HG03280 (cell line): Measurements from ENCODE around the gene DTNB.

Source experiments
- ATAC-seq: cut with Tn5 transposase; IDR thresholded peaks from one replicate; pipeline ENCODE4 v1.9.1; 2021; ENCODE audit warnings: mild to moderate bottlenecking, moderate library complexity; ENCODE audit not compliant: unreplicated experiment

DTNB gene

DNA sequence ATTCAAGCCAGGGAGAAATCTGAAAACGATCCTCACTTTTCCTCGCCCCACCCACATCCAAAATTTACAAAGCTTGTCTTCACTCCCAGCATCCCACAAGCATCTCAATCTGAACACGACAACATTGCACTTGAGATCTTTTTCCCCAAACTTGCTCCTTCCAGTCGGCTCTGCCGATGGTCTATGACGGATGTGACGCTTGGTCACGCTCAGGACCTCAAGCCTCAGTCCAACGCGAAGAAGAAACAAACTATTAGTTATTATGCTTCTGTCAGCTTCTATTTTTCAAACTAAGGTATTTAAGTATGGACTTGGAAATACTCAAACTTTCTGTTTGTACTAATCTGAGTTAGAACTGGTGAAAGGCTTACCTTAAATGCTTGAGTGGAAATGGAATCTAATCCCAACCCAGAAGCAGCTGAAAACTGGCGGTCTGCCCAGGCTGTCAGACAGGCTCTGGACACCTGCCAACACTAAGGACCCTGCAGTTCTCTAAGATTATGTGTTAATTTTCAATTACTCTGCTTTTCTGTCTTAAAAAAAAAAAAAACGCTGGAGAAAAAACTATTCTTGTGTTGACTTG is 199.5 kb downstream of the DTNB start:
- ATAC-seq: no peak

DNA sequence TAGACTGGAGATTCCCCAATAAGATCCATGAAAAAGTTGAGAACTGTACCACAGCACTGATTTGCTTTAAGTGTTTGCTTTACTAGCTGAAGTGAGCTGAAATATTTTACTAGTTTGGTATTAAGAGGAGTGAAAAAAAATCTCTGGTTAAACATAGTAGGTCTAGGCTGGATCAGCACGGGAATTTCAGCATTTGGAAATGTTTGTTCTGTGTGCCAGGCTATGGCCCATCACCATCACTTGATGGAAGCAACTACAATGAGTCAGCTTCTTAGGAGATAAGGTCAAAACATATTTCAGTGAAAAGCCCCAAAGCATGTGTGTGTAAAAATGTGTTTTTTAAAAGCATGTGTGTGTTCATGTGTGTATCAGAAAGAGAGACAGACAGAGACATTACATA is 200.2 kb downstream of the DTNB start:
- no peak for ATAC-seq

DNA sequence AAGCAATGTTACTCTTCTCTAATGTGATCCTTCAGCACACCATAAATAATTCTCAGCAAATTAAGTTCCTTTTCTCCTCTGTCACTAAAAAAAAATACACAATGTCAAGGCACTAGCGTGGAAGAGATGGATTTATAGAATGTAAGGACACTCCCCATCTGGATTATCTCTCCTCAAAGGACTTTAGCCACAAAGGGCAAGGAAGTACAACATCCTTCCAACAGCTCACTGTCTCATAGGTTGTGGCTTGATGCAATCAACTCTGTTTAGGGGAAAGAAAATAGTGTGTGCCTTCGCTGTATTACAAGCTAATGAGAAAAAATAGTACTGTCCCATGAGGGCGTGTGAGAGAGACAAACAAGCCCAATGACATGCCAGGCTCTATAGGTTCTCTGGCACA is 202.6 kb downstream of the DTNB start:
- ATAC-seq: no peak

DNA sequence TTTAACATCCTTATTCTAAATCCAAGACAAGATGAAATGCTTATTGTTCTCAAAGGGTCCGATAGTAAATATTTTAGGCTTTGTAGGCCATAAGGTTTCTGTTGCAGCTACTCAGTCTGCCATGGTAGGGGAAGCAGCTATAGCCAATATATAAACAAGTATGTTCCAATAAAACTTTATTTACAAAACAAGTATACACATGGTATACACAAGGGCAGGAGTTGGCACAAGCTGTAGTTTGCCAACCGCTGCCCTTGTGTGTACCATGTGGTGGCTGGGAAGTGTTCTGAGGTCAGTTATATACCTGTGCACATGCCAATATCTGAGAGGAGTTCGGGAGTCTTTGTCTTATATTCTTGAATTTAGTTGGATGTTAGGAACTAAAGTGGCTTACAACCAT is 205.6 kb downstream of the DTNB start:
- no peak for ATAC-seq

DNA sequence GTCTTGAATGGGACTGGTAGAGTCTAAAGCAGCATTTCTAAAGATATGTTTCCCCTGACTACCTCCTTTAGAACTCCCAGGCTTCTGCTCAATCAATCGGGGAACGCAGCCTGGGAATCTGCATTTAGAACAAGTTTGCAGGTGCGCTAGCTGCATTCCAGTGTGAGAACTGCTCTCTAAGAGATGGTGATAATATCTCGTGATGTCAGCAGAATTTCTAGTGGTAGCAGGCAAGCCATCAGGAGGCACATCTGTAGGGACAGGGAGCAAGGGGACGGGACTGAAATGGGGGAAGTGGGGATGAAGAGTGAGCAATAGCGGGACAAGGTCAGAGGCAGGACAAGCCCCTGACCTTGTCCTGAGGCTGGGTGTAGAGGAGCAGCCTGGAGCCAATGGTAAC is 211.4 kb downstream of the DTNB start:
- ATAC-seq: no peak

DNA sequence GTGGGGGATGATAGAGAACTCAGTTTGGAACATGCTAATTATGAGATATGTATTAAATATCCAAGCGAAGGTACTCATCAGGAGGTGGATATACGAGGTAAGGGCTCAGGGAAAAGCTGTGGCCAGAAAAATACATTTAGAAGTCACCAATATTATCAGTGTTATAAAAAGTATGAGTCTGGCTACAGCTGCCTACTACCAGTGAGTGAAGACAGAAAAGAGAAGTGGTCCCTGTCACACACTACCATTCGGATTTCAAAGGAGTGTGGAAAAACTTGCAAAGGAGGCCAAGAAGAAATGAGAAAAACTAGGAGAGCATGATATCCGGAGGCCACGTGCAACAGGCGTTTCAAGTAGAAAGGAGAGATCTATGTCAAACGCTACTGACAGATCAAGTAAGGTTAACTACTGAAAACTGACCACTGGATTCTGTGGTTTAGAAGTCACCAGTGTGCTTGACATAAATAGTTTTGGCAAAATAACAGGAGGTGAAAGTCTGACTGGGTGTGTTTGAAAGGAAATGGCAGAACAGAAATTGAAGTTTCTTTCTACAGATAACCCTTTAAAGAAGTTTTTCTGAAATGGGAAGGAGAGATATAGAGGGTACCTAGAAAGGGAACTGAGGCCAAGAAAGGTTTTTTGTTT is 213.0 kb downstream of the DTNB start:
- ATAC-seq: no peak

DNA sequence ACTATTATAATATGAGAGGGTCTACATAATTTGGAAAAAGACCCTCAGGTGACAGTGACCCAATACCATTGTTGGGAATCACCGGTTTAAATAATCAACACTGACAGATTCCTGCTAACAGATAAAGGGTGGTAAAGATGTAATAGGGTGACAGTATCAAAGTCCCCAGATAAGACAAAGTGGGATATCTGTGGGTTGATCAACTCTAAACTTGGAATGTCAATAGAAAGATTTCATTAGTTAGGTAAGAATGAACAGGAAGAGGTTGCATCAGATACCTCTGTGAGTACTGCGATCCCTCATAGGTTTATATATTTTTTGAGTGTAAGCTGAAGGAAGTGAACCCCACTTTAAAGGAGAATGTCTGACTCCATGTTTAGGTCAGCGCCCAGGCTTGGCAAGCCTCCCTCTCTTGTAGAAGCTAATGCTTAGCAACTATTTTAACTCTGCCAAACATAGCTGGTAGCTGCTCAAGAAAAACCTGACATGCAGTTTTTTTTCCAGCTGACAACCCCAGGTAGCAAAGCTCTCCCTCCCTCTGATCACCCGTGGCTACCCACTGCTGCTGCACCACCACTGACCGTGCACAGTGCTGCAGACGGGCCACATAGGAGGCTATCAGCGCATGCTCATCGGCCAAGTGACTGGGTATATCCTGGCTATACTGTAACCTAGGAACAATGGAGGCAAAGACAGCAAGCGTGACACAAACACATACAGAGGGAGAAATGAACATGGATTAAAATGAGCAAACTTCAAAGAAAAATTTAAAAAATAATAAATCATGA is 218.4 kb downstream of the DTNB start:
- ATAC-seq: no peak

DNA sequence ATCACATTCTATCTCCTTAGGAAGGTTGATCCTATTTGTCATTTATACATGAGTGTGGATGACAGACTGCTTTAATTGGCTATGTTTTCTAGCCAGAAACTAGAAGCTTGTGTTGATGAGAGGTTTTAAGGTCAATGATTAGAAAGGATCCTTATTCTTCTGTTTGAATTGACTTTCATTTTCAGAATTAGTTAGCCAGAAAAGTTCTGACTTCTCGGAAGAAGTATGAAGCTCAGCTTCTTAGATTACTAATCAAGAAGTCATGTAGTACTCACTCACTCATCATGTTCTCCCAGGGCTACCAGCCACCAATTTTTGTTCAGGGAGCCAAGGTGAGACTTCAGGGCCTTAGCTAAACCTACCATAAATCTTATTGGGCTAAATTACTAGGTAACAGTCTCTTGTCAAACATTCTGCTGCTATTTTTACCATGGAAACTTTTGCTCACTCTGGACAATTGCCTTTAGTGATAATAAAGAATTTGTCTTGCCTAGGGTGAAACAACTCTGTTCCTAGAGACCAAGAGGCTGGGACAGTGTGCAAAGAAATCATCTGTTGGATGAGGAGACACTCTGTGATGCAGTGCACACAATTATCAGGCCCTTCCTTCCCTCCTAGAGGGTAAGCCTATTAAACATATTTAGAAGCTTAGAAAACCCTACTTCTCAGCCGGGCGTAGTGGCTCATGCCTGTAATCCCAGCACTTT is 220.0 kb downstream of the DTNB start:
- peak; percentile 78 for ATAC-seq

DNA sequence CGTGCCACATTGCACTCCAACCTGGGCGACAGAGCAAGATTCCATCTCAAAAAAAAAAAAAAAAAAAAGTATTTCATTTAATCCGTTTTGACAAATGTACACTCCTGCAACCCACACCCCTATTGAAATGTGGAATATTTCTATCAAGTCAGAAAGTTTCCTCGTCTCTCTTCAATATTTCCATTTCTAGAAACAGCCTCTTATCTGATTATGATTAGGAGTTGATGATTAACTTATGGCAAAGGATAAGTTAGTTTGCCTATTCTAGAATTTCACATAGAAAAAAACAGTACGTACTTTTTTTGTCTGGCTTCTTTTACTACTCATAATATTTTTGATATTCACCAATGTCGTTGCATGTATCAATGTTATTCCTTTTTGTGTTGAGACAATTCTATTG is 224.6 kb downstream of the DTNB start:
- no peak for ATAC-seq

DNA sequence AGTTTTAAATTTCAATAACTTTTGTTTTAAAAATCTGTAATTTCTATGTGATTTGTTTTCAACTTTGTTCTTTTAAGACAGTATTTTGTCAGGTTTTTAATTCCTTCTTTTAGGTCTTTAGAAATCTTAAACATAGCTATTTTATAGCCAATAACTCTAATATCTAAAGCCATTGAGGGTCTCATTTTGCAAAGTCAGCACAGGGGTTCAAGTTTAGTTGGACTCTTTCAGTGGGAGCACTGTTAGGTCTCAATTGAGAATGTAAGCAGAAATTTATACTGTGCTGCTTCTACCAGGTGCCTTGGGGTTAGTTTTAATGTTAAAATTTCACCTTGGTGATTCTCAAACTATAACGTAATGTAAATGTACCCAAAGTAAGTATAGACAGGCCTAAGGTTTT is 226.4 kb downstream of the DTNB start:
- no peak for ATAC-seq

DNA sequence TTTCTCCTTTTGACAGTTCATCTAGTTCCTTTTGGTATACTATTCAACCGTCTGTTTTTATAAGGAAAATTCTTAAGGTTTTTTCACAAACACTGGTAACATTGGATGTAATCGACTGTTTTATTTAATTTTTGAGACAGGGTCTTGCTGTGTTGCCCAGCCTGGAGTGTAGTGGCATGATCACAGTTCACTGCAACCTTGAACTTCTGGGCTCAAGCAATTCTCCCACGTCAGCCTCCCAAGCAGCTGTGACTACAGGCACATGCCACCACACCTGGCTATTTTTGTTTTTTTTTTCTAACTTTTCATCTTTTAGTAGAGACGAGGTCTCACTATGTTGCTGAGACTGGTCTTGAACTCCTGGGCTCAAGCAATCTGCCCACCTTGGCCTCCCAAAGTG is 227.3 kb downstream of the DTNB start:
- no peak for ATAC-seq

DNA sequence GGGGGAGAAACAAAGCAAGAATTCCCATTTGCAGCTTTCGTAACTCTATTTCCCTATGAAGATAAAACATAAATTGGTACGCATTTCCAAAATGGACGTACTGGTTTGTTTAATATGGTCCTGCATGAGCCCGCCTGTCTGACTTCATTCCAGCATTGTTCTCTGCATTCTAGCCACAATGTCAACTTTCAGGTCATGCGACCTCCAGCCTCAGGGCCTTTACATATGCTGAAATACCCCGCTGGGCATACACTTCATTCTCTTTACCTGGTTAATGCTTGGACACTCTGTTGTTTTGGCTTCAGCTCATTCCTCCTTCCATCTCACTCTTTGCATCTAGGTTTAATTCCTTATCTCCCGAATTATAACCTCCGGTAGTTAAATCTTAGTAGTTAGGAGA is 227.9 kb downstream of the DTNB start:
- no peak for ATAC-seq

DNA sequence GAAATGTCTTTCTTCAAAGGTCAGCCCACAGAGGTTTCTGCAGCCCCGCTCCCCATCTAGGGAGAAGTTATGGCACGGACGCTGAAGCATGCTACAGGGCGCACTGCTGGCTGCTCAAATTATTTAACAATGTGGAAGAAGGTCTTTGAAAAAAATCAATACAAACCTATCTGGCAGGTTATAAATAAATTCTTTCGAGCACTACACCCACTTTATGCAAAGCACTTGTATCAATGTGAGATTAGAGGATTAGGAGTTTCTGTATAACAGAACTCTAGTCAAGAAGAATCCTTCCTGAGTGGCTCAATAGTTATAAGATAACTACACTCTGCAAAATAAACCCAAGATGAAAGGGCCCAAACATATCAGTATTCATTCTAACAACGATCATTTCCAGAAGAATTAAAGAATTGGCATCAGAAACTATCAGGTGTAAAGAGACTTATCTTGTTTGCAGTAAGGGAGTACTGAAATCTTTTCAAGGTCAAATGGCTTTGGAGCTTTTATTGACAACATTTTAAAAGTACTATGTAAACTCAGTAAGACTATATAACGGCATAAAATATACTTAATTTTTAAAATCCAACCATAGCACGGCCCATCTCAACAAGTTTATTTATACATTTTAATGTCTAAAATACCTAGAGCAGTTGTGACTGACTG is 228.6 kb downstream of the DTNB start:
- no peak for ATAC-seq

DNA sequence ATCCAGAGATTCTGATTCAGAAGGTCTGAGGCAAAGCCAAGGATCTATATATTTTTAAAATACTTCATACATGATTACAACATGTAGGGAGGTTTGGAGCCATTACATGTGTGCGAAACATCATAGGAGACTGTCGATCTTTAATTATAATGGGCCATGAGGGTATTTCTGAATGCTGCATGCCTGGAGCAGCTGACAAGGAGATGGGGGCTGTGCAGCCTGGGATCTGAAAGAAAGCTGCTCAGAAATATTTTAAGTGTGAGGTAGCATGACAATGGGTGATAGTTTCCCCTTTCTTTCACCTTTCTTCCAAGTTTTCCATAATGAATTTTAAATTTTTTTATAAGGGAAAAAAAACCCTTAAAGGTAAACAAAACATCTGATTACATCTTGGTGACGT is 229.6 kb downstream of the DTNB start:
- ATAC-seq: no peak

DNA sequence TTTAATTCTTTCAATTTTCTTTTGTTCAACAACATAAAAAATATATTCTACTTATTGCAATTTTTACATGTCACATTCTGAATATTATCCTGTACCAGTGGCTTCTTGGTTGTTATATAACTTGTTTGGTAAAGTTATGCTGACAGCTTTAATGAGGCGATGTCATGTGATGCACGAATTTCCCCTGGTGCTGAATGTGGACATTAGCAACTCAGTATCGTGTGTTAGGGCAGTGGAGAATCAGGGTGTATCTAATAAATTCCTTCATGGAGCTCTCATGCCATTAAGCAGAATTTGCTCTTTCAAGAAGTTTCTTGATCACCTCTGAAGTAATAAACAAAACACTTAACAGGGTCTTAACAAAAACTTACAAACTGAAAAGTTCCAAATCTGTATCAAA is 232.0 kb downstream of the DTNB start:
- ATAC-seq: no peak

DNA sequence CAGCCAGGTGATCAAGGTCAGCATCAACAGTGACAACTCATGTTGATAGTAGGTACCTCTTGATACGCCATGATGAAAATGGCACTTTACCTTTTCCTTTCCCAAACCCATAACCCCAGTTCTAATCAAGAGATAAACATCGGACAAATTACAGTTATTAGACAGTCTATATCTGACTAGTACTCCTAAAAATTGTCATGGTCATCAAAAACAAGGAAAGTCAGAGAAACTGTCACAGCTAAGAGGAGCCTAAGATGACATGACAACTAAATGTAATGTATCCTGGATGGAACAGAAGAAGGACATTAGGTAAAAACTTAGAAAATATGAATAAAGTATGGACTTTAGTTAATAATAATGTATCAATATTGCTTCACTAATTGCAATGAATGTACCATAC is 234.6 kb downstream of the DTNB start:
- no peak for ATAC-seq

DNA sequence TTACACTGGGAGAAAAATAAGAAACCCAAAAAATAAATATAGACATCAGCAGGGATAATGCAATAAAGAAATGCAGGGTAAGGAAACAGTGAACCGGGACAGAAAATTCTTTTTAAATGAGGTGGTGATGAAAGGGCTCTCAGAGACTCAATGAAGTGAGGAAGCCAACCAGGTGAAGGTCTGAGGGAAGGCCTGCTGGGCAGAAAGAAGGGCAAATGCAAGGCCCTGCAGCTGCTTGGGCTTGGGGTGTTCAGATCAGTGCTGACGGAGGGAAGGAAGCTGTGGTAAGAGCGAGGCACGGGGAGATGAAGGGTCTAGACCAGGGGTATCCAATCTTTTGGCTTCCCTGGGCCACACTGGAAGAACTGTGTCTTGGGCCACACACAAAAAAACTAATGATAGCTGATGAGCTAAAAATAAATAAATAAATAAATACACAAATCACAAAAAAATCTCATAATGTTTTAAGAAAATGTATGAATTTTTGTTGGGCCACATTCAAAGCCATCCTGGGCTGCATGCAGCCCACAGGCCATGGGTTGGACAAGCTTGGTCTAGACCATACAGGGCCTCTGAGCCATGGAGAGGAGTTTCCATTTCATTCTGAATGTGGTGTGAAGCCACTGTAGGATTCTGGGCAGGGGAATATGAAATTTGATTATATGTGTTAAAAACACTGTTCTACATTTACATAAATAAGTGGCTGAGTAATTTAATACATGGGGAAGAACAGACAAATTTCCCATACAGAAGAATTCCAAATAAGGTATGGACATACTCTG is 235.3 kb downstream of the DTNB start:
- no peak for ATAC-seq

DNA sequence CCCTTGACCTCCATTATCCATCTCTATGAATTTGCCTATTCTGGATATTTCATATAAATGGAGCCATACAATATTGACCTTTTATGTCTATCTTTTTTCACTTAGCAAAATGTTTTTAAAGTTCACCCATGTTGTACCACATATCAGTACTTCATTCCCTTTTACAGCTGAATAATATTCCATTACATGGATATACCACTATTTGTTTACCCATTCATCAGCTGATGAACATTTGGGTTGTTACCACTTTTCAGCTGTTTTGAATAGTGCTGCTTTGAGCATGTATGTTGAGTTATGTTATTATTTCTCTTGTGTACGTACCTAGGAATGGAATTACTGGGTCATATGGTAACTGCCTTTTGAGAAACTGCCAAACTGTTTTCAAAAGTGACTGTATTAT is 238.0 kb downstream of the DTNB start:
- ATAC-seq: no peak

DNA sequence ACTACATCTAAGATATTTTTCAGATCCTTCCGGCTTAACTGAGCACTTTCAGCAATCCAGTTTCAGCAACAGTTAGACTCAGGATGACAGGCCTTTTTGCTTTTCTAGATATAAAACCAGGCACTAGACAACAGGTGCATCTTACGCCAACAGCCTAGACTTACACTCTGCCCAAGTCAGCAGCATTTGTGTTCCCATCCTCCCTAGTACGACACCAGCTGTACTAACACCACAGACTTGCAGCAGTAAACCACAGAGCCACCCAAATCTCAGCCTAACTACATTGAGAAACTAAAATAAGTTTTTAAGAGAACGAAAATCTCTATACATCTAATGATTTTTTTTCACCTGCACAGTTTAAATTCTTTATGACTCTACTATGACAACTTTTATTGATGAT is 241.8 kb downstream of the DTNB start:
- ATAC-seq: no peak

DNA sequence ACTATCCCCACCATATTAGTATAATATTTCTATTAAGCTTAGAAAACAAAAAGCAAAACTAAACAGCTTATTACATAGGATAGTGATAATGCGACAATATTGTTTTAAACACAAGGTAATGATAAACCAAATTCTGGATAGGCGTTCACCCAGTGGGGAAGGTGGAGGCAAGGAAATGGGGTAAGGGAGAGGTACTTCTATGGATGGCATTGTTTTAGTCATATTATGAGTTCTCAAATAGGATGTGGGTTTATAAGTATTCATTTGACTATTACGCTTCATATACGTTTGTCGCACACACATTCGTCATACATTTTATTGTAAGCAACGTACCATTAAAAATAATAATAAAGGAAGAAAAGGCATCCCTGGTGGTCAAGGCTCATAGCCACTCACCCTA is 242.8 kb downstream of the DTNB start:
- ATAC-seq: no peak

DNA sequence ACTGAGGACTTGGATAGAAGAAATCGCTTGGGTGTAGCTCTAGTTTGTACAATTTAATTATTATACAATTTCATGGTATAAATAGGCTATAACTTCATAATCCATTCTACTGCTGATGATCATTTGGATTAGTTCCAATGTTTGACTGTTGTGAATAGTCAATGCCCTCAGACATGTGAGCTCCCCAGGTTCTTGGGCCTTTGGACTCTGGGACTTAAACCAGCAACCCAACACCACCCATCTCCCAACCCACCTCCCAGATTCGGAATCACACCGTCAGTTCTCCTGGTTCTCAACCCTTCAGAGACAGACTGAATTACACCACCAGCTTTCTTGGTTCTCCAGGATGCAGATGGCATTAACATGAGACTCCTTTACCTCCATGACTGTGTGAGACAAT is 247.1 kb downstream of the DTNB start:
- no peak for ATAC-seq
